Measurements from ENCODE around the gene PROSER3.
"Not testable (repeated sequence)": the region's sequence is repeated elsewhere in the genome, so short reads cannot be mapped to it uniquely, and the experiment has no call there.

GRCh38 chr19:35772362-35772761 lies 14.4 kb downstream of the PROSER3 start:
- TF ChIP-seq CTCF (IDR thresholded peaks at IDR 0.05; ENCODE audit: insufficient read depth, low read length); POLR2AphosphoS5 (IDR thresholded peaks at IDR 0.05; ENCODE audit: low read depth); SPI1 (IDR thresholded peaks at IDR 0.05; ENCODE audit: borderline replicate concordance, low read depth): not testable (repeated sequence)
